Measurements from ENCODE around the gene ZNF813.

DNA sequence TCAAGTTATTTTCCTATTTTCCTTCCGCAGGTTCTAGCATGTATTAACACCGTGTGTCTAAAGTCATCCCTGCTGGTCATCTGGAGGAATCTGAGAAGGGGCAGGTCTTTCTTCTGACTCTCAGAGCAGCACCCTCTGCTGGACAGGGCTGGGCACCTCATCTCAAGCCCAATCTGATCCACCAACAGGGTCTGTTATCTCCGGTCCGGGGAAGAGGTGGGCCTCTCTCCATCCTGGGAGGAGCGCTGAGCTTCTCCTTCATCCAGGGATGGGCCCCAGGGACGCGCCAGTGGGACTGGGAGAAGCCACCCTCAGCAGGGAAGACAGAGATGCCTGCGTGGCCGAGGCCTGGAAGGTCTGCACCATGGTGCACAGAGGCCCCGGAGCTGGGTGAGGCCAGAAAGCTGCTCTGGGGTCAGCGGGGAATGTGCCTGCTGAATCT, 44.4 kb downstream of the ZNF813 start:
- TF ChIP-seq ZNF10 (tag by site-specific recombination; IDR thresholded peaks at IDR 0.05) (no peak), ZNF621 (tag by site-specific recombination; IDR thresholded peaks at IDR 0.05) (no peak), SP3 (tag by site-specific recombination; IDR thresholded peaks at IDR 0.05) (no peak), ZNF169 (tag by site-specific recombination; IDR thresholded peaks at IDR 0.05) (no peak), ZBTB21 (tag by site-specific recombination; IDR thresholded peaks at IDR 0.05) (no peak), ZNF133 (tag by site-specific recombination; IDR thresholded peaks at IDR 0.05) (no peak)
- TF ChIP-seq, protein P1, sequence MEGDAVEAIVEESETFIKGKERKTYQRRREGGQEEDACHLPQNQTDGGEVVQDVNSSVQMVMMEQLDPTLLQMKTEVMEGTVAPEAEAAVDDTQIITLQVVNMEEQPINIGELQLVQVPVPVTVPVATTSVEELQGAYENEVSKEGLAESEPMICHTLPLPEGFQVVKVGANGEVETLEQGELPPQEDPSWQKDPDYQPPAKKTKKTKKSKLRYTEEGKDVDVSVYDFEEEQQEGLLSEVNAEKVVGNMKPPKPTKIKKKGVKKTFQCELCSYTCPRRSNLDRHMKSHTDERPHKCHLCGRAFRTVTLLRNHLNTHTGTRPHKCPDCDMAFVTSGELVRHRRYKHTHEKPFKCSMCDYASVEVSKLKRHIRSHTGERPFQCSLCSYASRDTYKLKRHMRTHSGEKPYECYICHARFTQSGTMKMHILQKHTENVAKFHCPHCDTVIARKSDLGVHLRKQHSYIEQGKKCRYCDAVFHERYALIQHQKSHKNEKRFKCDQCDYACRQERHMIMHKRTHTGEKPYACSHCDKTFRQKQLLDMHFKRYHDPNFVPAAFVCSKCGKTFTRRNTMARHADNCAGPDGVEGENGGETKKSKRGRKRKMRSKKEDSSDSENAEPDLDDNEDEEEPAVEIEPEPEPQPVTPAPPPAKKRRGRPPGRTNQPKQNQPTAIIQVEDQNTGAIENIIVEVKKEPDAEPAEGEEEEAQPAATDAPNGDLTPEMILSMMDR (tag by site-specific recombination; IDR thresholded peaks at IDR 0.05), result no peak
- TF ChIP-seq, protein P2, sequence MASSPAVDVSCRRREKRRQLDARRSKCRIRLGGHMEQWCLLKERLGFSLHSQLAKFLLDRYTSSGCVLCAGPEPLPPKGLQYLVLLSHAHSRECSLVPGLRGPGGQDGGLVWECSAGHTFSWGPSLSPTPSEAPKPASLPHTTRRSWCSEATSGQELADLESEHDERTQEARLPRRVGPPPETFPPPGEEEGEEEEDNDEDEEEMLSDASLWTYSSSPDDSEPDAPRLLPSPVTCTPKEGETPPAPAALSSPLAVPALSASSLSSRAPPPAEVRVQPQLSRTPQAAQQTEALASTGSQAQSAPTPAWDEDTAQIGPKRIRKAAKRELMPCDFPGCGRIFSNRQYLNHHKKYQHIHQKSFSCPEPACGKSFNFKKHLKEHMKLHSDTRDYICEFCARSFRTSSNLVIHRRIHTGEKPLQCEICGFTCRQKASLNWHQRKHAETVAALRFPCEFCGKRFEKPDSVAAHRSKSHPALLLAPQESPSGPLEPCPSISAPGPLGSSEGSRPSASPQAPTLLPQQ (tag by site-specific recombination; IDR thresholded peaks at IDR 0.05), result no peak

Measured in HEK293 (cell line).